K562 (cell line): ENCODE results near the gene RGMB. TPM values are rescaled to one million over a fixed set of nuclear protein-coding genes. Genes with fewer than 3 reads are reported as not detected.

Experiments used
- ATAC-seq: fragments of 200-7000 bp; cut with Tn5 transposase; 3 replicates; pipeline ENCODE4 v1.9.1; 2020; ENCODE audit warnings: moderate library complexity
- BruUV-seq: library from RNA; stranded (reverse); fragments of 400-500 nt; replicated peaks from 2 replicates; lab custom pipeline; 2021; lab: Mats Ljungman, UMichigan
- CTCF ChIA-PET: fragments of 300-600 bp; formaldehyde crosslinking; extraction: SDS; loops from one replicate; lab custom pipeline; 2021; ENCODE audit warnings: low intra/inter-chr PET ratio; lab: Yijun Ruan, JAX
- POLR2A ChIA-PET: fragments of 300-600, 350-650 bp; sonication (Branson Sonifier 250); formaldehyde crosslinking; extraction: SDS; loops from one replicate; lab custom pipeline; 2021; ENCODE audit warnings: antibody characterized with exemption, inconsistent platforms; lab: Yijun Ruan, JAX
- DNase-seq, 4 experiments: peaks; one replicate each; pipeline versions ENCODE4 v3.0.0 to v3.0.0-alpha.2; 2011 to 2018; ENCODE audit warnings: low spot score in 3 of 4, mixed read lengths in 3 of 4; ENCODE audit errors: extremely low read depth in 1 of 4
- FAIRE-seq: peaks from 2 replicates; lab custom pipeline; 2011; peaks lifted over from hg19 to GRCh38; lab: Jason Lieb, UNC
- H2AFZ ChIP-seq: 2 replicates; pipeline ENCODE4 v1.6.0; 2011; ENCODE audit warnings: low read depth, low read length, control low read depth, inconsistent platforms
- H3K27ac ChIP-seq: fragments of 200-600 bp; 3 replicates; pipeline ENCODE4 v1.8.0; 2011; ENCODE audit warnings: low read depth, mild to moderate bottlenecking, control low read depth, inconsistent platforms, low read length, moderate library complexity, mixed read lengths; ENCODE audit errors: extremely low read depth
- H3K27me3 ChIP-seq, 2 experiments: fragments of 300-600 bp in 1 of 2; 2 replicates in 1 of 2; 3 replicates in 1 of 2; pipeline versions ENCODE4 v1.6.0 to v1.8.0; 2011; ENCODE audit warnings: inconsistent platforms in 2 of 2, low read length in 2 of 2, mild to moderate bottlenecking in 1 of 2, mixed read lengths in 1 of 2, moderate library complexity in 1 of 2; ENCODE audit not compliant: control insufficient read depth in 2 of 2, insufficient read depth in 2 of 2
- H3K36me3 ChIP-seq: fragments of 300-600 bp; 3 replicates; pipeline ENCODE4 v1.8.0; 2011; ENCODE audit warnings: mild to moderate bottlenecking, low read length, inconsistent platforms; ENCODE audit not compliant: control insufficient read depth, insufficient read depth
- H3K4me1 ChIP-seq, 2 experiments: fragments of 200-600 bp in 1 of 2; replicated peaks in 1 of 2; 2 replicates in 1 of 2; 3 replicates in 1 of 2; pipeline versions ENCODE4 v1.5.1 to v1.8.0; 2011; ENCODE audit warnings: inconsistent platforms in 2 of 2, low read length in 2 of 2, mild to moderate bottlenecking in 1 of 2, mixed read lengths in 1 of 2, moderate library complexity in 1 of 2; ENCODE audit not compliant: control insufficient read depth in 2 of 2, insufficient read depth in 2 of 2
- H3K4me2 ChIP-seq: 2 replicates; pipeline ENCODE4 v1.6.1; 2011; ENCODE audit warnings: low read length, control low read depth, inconsistent platforms, mixed read lengths; ENCODE audit not compliant: insufficient read depth
- H3K4me3 ChIP-seq: fragments of 200-600 bp; sonication (generic), shearing (Covaris generic); 2 replicates; pipeline ENCODE4 v1.5.1; 2016; ENCODE audit warnings: control low read depth, inconsistent platforms
- H3K79me2 ChIP-seq: fragments of 200-600 bp; 3 replicates; pipeline ENCODE4 v1.8.0; 2011; ENCODE audit warnings: low read length, inconsistent platforms; ENCODE audit not compliant: control insufficient read depth, insufficient read depth
- H3K9ac ChIP-seq, 2 experiments: 2 replicates each; pipeline versions ENCODE4 v1.6.0 to v1.6.1; 2011; ENCODE audit warnings: low read depth in 2 of 2, low read length in 2 of 2, control low read depth in 1 of 2, inconsistent platforms in 1 of 2, mild to moderate bottlenecking in 1 of 2, mixed read lengths in 1 of 2; ENCODE audit not compliant: insufficient read depth in 1 of 2
- H3K9me1 ChIP-seq: one replicate; pipeline ENCODE4 v1.6.0; 2011; ENCODE audit warnings: inconsistent platforms, mild to moderate bottlenecking, low read length, moderate library complexity; ENCODE audit not compliant: control insufficient read depth, insufficient read depth
- H3K9me3 ChIP-seq: replicated peaks from 2 replicates; pipeline ENCODE4 v1.5.1; 2011; ENCODE audit warnings: low read depth, low read length, inconsistent platforms; ENCODE audit not compliant: control insufficient read depth, insufficient read depth
- H4K20me1 ChIP-seq: replicated peaks from 2 replicates; pipeline ENCODE4 v1.6.1; 2011; ENCODE audit warnings: low read length, inconsistent platforms, mixed read lengths; ENCODE audit not compliant: control insufficient read depth, insufficient read depth
- BRD4 ChIP-seq: fragments of 200-600 bp; sonication (generic); IDR thresholded peaks from 2 replicates; pipeline ENCODE4 v1.6.1; 2017; ENCODE audit warnings: inconsistent platforms
- CBX2 ChIP-seq: fragments of 200-600 bp; sonication (generic); IDR thresholded peaks from one replicate; pipeline ENCODE4 v1.6.1; 2012; ENCODE audit warnings: mild to moderate bottlenecking, low read length, inconsistent platforms; ENCODE audit not compliant: insufficient read depth, poor library complexity, severe bottlenecking
- EGR1 ChIP-seq: fragments of 450-650 bp; conservative IDR thresholded peaks from 2 replicates; pipeline ENCODE4 v1.6.1; 2017; ENCODE audit warnings: mild to moderate bottlenecking
- ESRRB ChIP-seq: fragments of 250-450 bp; sonication (Bioruptor Pico); IDR thresholded peaks from 2 replicates; pipeline ENCODE4 v1.5.0; 2020; ENCODE audit warnings: mild to moderate bottlenecking, moderate library complexity, borderline replicate concordance
- ETV1 ChIP-seq: fragments of 450-650 bp; conservative IDR thresholded peaks from 2 replicates; pipeline ENCODE4 v1.6.1; 2016; ENCODE audit warnings: missing genetic modification characterization, control low read depth, low read depth, missing compliant biosample characterization
- ETV5 ChIP-seq: sonication (generic); formaldehyde crosslinking; IDR thresholded peaks from 2 replicates; pipeline ENCODE4 v1.4.0; 2020; ENCODE audit warnings: low read depth, mild to moderate bottlenecking, missing genetic modification reagents
- MAFK ChIP-seq: IDR thresholded peaks from 2 replicates; pipeline ENCODE4 v1.6.1; 2011; ENCODE audit warnings: low read length, improper control_type of control experiment
- MCM2 ChIP-seq: fragments of 450-650 bp; IDR thresholded peaks from 2 replicates; pipeline ENCODE4 v1.6.1; 2017; ENCODE audit warnings: low read depth, mild to moderate bottlenecking
- MTA2 ChIP-seq: fragments of 450-650 bp; IDR thresholded peaks from 2 replicates; pipeline ENCODE4 v1.6.1; 2016; ENCODE audit warnings: low read depth
- RCOR1 ChIP-seq, 2 experiments: IDR thresholded peaks; 2 replicates each; pipeline ENCODE4 v1.6.1; 2012; ENCODE audit warnings: low read depth in 2 of 2, low read length in 2 of 2, borderline replicate concordance in 1 of 2, improper control_type of control experiment in 1 of 2
- SAFB ChIP-seq: fragments of 200-400 bp; formaldehyde crosslinking; IDR thresholded peaks from 2 replicates; pipeline ENCODE4 v1.6.1; 2017; ENCODE audit warnings: low read depth, low read length, borderline replicate concordance
- SRSF9 ChIP-seq: fragments of 200-400 bp; formaldehyde crosslinking; IDR thresholded peaks from 2 replicates; pipeline ENCODE4 v1.6.1; 2017; ENCODE audit warnings: low read depth, low read length, borderline replicate concordance
- TEAD2 ChIP-seq: fragments of 450-650 bp; IDR thresholded peaks from 2 replicates; pipeline ENCODE4 v1.6.1; 2016; ENCODE audit warnings: missing genetic modification characterization, control low read depth, missing compliant biosample characterization
- ZNF224 ChIP-seq: sonication (generic); formaldehyde crosslinking; IDR thresholded peaks from 2 replicates; pipeline ENCODE4 v1.8.0; 2022; ENCODE audit warnings: mild to moderate bottlenecking, missing genetic modification reagents
- WGBS: fragments of 100-300 bp; shearing (Covaris generic); methylation state at CpG from one replicate; pipeline ENCODE4 v1.1.6; 2016; ENCODE audit warnings: low coverage, mixed read lengths; ENCODE audit not compliant: insufficient coverage; ENCODE audit errors: missing lambda C conversion rate; 5-methylcytosine and 5-hydroxymethylcytosine counted together
- in situ Hi-C: fragments of 300-500 bp; cut with MboI; formaldehyde crosslinking; loops from 4 replicates; pipeline ENCODE4 v1.15.0; 2018; ENCODE audit warnings: inconsistent platforms, mixed read lengths
- intact Hi-C: fragments of 100-400 bp; cut with micrococcal nuclease; formaldehyde crosslinking; loops from 2 replicates; pipeline ENCODE4 v1.14.2; 2022
- polyA plus RNA-seq, 8 experiments: library from polyadenylated mRNA; depleted of rRNA in 4 of 8; stranded (reverse) in 5 of 8; unstranded in 3 of 8; fragments of >200 nt; fragmentation: Nextera tagmentation in 2 of 8; fragmentation: Illumina TruSeq in 1 of 8; extraction: Ambion mirVana in 2 of 8; extraction: Trizol in 1 of 8; gene quantifications; 2 replicates each; pipeline versions ENCODE4 v1.2.1 to v1.2.3, GENCODE V29; 2011 to 2014; ENCODE audit warnings: inconsistent platforms in 1 of 8, missing spikeins in 1 of 8
- total RNA-seq, 7 experiments: library from RNA; depleted of rRNA in 6 of 7; stranded (reverse); fragments of >200 nt in 6 of 7; fragmentation: Illumina TruSeq in 2 of 7; extraction: Trizol in 2 of 7; gene quantifications; 2 replicates each; pipeline versions ENCODE4 v1.2.1 to v1.2.3, GENCODE V29; 2011 to 2021; ENCODE audit warnings: low replicate concordance in 1 of 7
- TF ChIP-seq, protein P1 (sequence below): fragments of 250-450 bp; sonication (Bioruptor Pico); IDR thresholded peaks from 2 replicates; pipeline ENCODE4 v1.8.0; 2021; ENCODE audit warnings: mild to moderate bottlenecking, moderate library complexity
- TF ChIP-seq, protein P2 (sequence below): sonication (generic); formaldehyde crosslinking; IDR thresholded peaks from 2 replicates; pipeline ENCODE4 v1.8.1; 2022; ENCODE audit warnings: missing genetic modification reagents
- TF ChIP-seq, protein P3 (sequence below): fragments of 450-650 bp; IDR thresholded peaks from 2 replicates; pipeline ENCODE4 v1.7.1; 2018; ENCODE audit warnings: mild to moderate bottlenecking, low read depth; ENCODE audit not compliant: partially characterized antibody

The RGMB gene
- total and polyA plus RNA-seq, 9 of the 15 experiments (the other 6 are each of a cell fraction or from before 2014, with no cell fraction given) = 0.03 to 0.38 TPM; not detected in 7

DNA sequence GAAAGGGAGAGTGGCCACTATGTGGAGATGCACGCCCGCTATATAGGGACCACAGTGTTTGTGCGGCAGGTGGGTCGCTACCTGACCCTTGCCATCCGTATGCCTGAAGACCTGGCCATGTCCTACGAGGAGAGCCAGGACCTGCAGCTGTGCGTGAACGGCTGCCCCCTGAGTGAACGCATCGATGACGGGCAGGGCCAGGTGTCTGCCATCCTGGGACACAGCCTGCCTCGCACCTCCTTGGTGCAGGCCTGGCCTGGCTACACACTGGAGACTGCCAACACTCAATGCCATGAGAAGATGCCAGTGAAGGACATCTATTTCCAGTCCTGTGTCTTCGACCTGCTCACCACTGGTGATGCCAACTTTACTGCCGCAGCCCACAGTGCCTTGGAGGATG lies 19.8 kb downstream of the RGMB start:
- no peak overlapping the region for H3K4me2 ChIP-seq
- in situ Hi-C loops = no loop called here
- BruUV-seq = no TSS peak

More for the DNA sequence above, 19.8 kb downstream of the RGMB start:
- no peak overlapping the region for H3K9ac ChIP-seq
- FAIRE-seq = no peak
- ChIA-PET POLR2A (no interaction called here), CTCF (no interaction called here)
- no peaks in the 10 kb centered on the region for H3K9me1 ChIP-seq
- peaks cover 0 to 6% of the 10 kb centered on the region in 2 experiments; a peak in 3 of 5 replicates for H3K27me3 ChIP-seq
- TF ChIP-seq ZNF224 = no peak
- TF ChIP-seq MTA2 = no peak
- no peak for TF ChIP-seq EGR1
- TF ChIP-seq ESRRB (CRISPR knock-in tag) = no peak
- no peak for TF ChIP-seq MAFK
- TF ChIP-seq, protein P1, sequence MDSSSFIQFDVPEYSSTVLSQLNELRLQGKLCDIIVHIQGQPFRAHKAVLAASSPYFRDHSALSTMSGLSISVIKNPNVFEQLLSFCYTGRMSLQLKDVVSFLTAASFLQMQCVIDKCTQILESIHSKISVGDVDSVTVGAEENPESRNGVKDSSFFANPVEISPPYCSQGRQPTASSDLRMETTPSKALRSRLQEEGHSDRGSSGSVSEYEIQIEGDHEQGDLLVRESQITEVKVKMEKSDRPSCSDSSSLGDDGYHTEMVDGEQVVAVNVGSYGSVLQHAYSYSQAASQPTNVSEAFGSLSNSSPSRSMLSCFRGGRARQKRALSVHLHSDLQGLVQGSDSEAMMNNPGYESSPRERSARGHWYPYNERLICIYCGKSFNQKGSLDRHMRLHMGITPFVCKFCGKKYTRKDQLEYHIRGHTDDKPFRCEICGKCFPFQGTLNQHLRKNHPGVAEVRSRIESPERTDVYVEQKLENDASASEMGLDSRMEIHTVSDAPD (CRISPR knock-in tag) = no peak
- no peak for TF ChIP-seq TEAD2 (tag)
- no peak for TF ChIP-seq ETV1 (tag)
- TF ChIP-seq CBX2 = no peak
- TF ChIP-seq, protein P2, sequence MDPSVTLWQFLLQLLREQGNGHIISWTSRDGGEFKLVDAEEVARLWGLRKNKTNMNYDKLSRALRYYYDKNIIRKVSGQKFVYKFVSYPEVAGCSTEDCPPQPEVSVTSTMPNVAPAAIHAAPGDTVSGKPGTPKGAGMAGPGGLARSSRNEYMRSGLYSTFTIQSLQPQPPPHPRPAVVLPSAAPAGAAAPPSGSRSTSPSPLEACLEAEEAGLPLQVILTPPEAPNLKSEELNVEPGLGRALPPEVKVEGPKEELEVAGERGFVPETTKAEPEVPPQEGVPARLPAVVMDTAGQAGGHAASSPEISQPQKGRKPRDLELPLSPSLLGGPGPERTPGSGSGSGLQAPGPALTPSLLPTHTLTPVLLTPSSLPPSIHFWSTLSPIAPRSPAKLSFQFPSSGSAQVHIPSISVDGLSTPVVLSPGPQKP (CRISPR knock-in tag) = no peak
- TF ChIP-seq MCM2 = no peak
- TF ChIP-seq SAFB = no peak
- TF ChIP-seq BRD4 = no peak
- TF ChIP-seq, protein P3, sequence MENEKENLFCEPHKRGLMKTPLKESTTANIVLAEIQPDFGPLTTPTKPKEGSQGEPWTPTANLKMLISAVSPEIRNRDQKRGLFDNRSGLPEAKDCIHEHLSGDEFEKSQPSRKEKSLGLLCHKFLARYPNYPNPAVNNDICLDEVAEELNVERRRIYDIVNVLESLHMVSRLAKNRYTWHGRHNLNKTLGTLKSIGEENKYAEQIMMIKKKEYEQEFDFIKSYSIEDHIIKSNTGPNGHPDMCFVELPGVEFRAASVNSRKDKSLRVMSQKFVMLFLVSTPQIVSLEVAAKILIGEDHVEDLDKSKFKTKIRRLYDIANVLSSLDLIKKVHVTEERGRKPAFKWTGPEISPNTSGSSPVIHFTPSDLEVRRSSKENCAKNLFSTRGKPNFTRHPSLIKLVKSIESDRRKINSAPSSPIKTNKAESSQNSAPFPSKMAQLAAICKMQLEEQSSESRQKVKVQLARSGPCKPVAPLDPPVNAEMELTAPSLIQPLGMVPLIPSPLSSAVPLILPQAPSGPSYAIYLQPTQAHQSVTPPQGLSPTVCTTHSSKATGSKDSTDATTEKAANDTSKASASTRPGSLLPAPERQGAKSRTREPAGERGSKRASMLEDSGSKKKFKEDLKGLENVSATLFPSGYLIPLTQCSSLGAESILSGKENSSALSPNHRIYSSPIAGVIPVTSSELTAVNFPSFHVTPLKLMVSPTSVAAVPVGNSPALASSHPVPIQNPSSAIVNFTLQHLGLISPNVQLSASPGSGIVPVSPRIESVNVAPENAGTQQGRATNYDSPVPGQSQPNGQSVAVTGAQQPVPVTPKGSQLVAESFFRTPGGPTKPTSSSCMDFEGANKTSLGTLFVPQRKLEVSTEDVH = no peak
- TF ChIP-seq SRSF9 = no peak
- no peak for TF ChIP-seq ETV5 (CRISPR knock-in tag)
- TF ChIP-seq RCOR1 (IDR thresholded peaks at IDR 0.05; ENCODE audit: borderline replicate concordance in 1 of 2, low read depth in 2 of 2, low read length in 2 of 2) = no peak
- no peak for DNase-seq
- no peak overlapping the region for H3K4me3 ChIP-seq
- no peak overlapping the region for H3K27ac ChIP-seq
- intact Hi-C loops = loop anchor here (10.0 kb wide), 1 partner anchor 1558 kb away; no protein-coding TSS in a partner anchor
- no peak for ATAC-seq
- no peak overlapping the region for H2AFZ ChIP-seq
- H3K79me2 ChIP-seq = no peaks in the 10 kb centered on the region
- H3K4me1 ChIP-seq = 0 out of 5 replicates have a peak, but pooled peaks cover 0 to 3% of the 10 kb centered on the region in 2 experiments
- H4K20me1 ChIP-seq = no peaks in the 10 kb centered on the region
- no peaks in the 10 kb centered on the region for H3K36me3 ChIP-seq
- no peaks in the 10 kb centered on the region for H3K9me3 ChIP-seq
- 0% methylated on average over 14 of the region's 14 CpGs for WGBS
